Gastrocnemius medialis (tissue), 4 donors: Measurements from ENCODE around the gene KCNA5.

Source experiments
- CTCF ChIP-seq, 5 experiments: fragments of 450-650 bp in 3 of 5; fragments of 200-600 bp in 2 of 5; sonication (generic) in 2 of 5; IDR thresholded peaks in 4 of 5; conservative IDR thresholded peaks in 1 of 5; 1 replicate in 4 of 5; 2 replicates in 1 of 5; pipeline ENCODE4 v1.5.1; 2016 to 2019; ENCODE audit warnings: antibody characterized with exemption in 5 of 5, mild to moderate bottlenecking in 3 of 5, moderate library complexity in 3 of 5
- POLR2A ChIP-seq, 2 donors: fragments of 450-650 bp; IDR thresholded peaks; one replicate each; pipeline ENCODE4 v1.6.1; 2017; ENCODE audit warnings: antibody characterized with exemption in 2 of 2, mild to moderate bottlenecking in 2 of 2, moderate library complexity in 2 of 2

GRCh38 chr12:5000204-5000603, 43.5 kb upstream of the KCNA5 start:
- TF ChIP-seq CTCF (IDR thresholded peaks at IDR 0.05 in 4 of 5, conservative IDR thresholded peaks at IDR 0.05 in 1 of 5) (no peak), POLR2A (IDR thresholded peaks at IDR 0.05) (no peak)
